ENCODE measurements around the gene PLPPR1.

DNA sequence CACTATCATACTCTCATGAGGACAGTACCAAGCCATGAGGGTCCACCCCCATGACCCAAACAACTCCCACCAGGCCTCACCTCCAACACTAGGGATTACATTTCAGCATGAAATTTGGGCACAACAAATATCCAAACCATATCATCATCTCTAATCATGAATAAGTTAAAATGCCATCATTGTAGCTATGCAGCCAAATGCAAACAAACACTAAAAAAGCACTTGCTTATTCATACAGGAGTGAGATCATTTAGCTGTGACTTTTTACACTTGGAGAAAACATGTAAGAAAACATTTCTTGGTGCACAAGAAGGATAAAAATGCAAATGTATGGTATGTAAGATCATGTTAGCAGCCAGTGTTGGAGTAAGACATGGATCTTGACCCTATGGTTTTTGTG lies 332.1 kb downstream of the PLPPR1 start:
- TF ChIP-seq POLR2AphosphoS5 (IDR thresholded peaks at IDR 0.05; ENCODE audit: low read depth, low read length) (no peak), TCF7L2 (IDR thresholded peaks at IDR 0.05; ENCODE audit: low read depth, low read length) (no peak), SIN3A (IDR thresholded peaks at IDR 0.05; ENCODE audit: borderline replicate concordance, insufficient read depth, low read depth, low read length) (no peak)
- TF ChIP-seq, protein P1, sequence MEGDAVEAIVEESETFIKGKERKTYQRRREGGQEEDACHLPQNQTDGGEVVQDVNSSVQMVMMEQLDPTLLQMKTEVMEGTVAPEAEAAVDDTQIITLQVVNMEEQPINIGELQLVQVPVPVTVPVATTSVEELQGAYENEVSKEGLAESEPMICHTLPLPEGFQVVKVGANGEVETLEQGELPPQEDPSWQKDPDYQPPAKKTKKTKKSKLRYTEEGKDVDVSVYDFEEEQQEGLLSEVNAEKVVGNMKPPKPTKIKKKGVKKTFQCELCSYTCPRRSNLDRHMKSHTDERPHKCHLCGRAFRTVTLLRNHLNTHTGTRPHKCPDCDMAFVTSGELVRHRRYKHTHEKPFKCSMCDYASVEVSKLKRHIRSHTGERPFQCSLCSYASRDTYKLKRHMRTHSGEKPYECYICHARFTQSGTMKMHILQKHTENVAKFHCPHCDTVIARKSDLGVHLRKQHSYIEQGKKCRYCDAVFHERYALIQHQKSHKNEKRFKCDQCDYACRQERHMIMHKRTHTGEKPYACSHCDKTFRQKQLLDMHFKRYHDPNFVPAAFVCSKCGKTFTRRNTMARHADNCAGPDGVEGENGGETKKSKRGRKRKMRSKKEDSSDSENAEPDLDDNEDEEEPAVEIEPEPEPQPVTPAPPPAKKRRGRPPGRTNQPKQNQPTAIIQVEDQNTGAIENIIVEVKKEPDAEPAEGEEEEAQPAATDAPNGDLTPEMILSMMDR (IDR thresholded peaks at IDR 0.05): no peak

Measured in Panc1 (cell line).